OCI-LY7 (cell line): ENCODE results near the gene GALNT14. TPM values are rescaled to one million over a fixed set of nuclear protein-coding genes. Genes with fewer than 3 reads are reported as not detected.

ENCODE experiments used
- BruUV-seq: library from RNA; stranded (reverse); fragments of 400-500 nt; replicated peaks from 2 replicates; lab custom pipeline; 2021; lab: Mats Ljungman, UMichigan
- CTCF ChIA-PET: fragments of 300-600 bp; sonication (Branson Sonifier 250); formaldehyde crosslinking; loops from one replicate; lab custom pipeline; 2022; ENCODE audit warnings: antibody characterized with exemption; ENCODE audit not compliant: unreplicated experiment; lab: Charles Lee
- POLR2A ChIA-PET: fragments of 300-600 bp; sonication (Branson Sonifier 250); formaldehyde crosslinking; loops from one replicate; lab custom pipeline; 2022; ENCODE audit warnings: antibody characterized with exemption; lab: Charles Lee
- DNase-seq: peaks from one replicate; pipeline ENCODE4 v3.0.0-alpha.2; 2015; ENCODE audit warnings: low spot score
- H2AFZ ChIP-seq: fragments of 200-600 bp; sonication (generic), shearing (Covaris generic); 2 replicates; pipeline ENCODE4 v1.6.1; 2014; ENCODE audit warnings: mild to moderate bottlenecking, antibody characterized with exemption, low read length, moderate library complexity
- H3K27ac ChIP-seq: fragments of 200-600 bp; sonication (generic); 2 replicates; pipeline ENCODE4 v1.5.1; 2014; ENCODE audit warnings: mixed run types, low read depth, mild to moderate bottlenecking, moderate library complexity, low read length, inconsistent platforms; ENCODE audit not compliant: poor library complexity, severe bottlenecking
- H3K36me3 ChIP-seq: fragments of 200-600 bp; sonication (generic); 2 replicates; pipeline ENCODE4 v1.6.1; 2014; ENCODE audit warnings: mild to moderate bottlenecking, antibody characterized with exemption, low read length, moderate library complexity, mixed read lengths; ENCODE audit not compliant: insufficient read depth
- H3K4me1 ChIP-seq: fragments of 200-600 bp; sonication (generic); 2 replicates; pipeline ENCODE4 v1.5.1; 2014; ENCODE audit warnings: mild to moderate bottlenecking, low read length; ENCODE audit not compliant: insufficient read depth, poor library complexity, severe bottlenecking
- H3K4me2 ChIP-seq: fragments of 200-600 bp; sonication (generic); 2 replicates; pipeline ENCODE4 v1.6.1; 2014; ENCODE audit warnings: mild to moderate bottlenecking, low read length
- H3K4me3 ChIP-seq: fragments of 200-600 bp; sonication (generic); 2 replicates; pipeline ENCODE4 v1.5.1; 2014; ENCODE audit warnings: mild to moderate bottlenecking, low read depth, low read length; ENCODE audit not compliant: poor library complexity, severe bottlenecking
- H3K79me2 ChIP-seq: fragments of 200-600 bp; sonication (generic); 2 replicates; pipeline ENCODE4 v1.6.1; 2016; ENCODE audit warnings: low read depth, mild to moderate bottlenecking, low read length, moderate library complexity, mixed read lengths; ENCODE audit not compliant: insufficient read depth
- H3K9me2 ChIP-seq: fragments of 200-600 bp; sonication (generic); 2 replicates; pipeline ENCODE4 v1.6.1; 2016; ENCODE audit warnings: mild to moderate bottlenecking, low read length, mixed read lengths; ENCODE audit not compliant: insufficient read depth
- H3K9me3 ChIP-seq: fragments of 200-600 bp; sonication (generic); 2 replicates; pipeline ENCODE4 v1.6.1; 2014; ENCODE audit warnings: mild to moderate bottlenecking, mixed run types, low read length, mixed read lengths
- H4K20me1 ChIP-seq: fragments of 200-600 bp; sonication (generic); 2 replicates; pipeline ENCODE4 v1.6.1; 2014; ENCODE audit warnings: mild to moderate bottlenecking, antibody characterized with exemption, low read length, moderate library complexity, mixed read lengths; ENCODE audit not compliant: insufficient read depth
- EZH2phosphoT487 ChIP-seq: fragments of 200-600 bp; sonication (generic); IDR thresholded peaks from 2 replicates; pipeline ENCODE4 v1.6.1; 2018; ENCODE audit warnings: low read depth, borderline replicate concordance, mild to moderate bottlenecking, mixed run types, antibody characterized with exemption, low read length, moderate library complexity, mixed read lengths
- intact Hi-C: fragments of 100-400 bp; cut with micrococcal nuclease; formaldehyde crosslinking; loops from one replicate; pipeline ENCODE4 v1.10.0; 2022; ENCODE audit not compliant: unreplicated experiment
- total RNA-seq, 2 experiments: library from RNA; depleted of rRNA in 1 of 2; stranded (reverse); fragments of >200 nt in 1 of 2; shearing (Covaris generic) in 1 of 2; gene quantifications; 2 replicates each; pipeline ENCODE4 v1.2.3, GENCODE V29; 2014 to 2022
- TF ChIP-seq, protein P1 (sequence below): fragments of 200-600 bp; sonication (generic); conservative IDR thresholded peaks from 2 replicates; pipeline ENCODE4 v1.5.1; 2014; ENCODE audit warnings: mild to moderate bottlenecking, antibody characterized with exemption, low read length, moderate library complexity, mixed read lengths

GALNT14 gene
- total RNA-seq, 2 experiments from 2014 or later: 14.8 to 25.6 TPM

DNA sequence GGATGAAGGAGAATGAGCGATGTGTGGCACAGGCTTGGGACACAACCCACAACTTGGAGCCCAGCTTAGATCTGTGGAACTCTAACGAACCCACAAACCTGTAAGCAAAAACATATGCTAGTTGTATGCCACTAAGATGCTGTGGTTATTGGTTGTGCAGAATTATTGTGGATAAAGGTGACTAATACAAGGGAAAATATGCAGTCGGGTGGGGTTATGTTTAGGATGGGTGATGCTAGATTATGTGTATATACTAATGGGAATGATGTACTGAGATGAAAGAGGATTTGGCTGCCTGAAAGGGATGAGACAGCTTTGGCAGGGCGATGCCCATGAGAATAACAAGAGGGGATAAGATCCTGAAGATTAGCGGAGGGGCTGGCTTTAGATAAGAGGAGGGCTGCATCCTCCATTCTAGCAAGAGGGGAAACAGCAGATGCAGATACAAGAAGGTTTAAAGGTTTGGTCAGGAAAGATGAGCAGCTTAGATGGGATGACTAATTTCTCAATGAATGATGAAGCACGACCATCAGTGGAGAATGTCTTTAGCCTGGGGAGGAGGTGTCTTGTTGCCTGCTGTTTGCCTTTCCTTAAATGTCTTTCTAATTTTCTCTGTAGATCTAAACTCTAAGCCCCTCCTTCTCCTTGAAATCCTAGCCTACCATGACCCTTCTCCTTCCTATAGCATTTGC, 49.6 kb downstream of the GALNT14 start:
- Histone ChIP-seq H3K36me3 (no peaks in the 10 kb centered on the region), H4K20me1 (no peaks in the 10 kb centered on the region), H2AFZ (no peak overlapping the region), H3K27ac (no peak overlapping the region), H3K9me2 (no peaks in the 10 kb centered on the region), H3K9me3 (no peaks in the 10 kb centered on the region), H3K4me1 (no peaks in the 10 kb centered on the region), H3K4me3 (no peak overlapping the region), H3K4me2 (no peak overlapping the region), H3K79me2 (no peaks in the 10 kb centered on the region)
- no peak for DNase-seq
- BruUV-seq: no TSS peak
- TF ChIP-seq, protein P1, sequence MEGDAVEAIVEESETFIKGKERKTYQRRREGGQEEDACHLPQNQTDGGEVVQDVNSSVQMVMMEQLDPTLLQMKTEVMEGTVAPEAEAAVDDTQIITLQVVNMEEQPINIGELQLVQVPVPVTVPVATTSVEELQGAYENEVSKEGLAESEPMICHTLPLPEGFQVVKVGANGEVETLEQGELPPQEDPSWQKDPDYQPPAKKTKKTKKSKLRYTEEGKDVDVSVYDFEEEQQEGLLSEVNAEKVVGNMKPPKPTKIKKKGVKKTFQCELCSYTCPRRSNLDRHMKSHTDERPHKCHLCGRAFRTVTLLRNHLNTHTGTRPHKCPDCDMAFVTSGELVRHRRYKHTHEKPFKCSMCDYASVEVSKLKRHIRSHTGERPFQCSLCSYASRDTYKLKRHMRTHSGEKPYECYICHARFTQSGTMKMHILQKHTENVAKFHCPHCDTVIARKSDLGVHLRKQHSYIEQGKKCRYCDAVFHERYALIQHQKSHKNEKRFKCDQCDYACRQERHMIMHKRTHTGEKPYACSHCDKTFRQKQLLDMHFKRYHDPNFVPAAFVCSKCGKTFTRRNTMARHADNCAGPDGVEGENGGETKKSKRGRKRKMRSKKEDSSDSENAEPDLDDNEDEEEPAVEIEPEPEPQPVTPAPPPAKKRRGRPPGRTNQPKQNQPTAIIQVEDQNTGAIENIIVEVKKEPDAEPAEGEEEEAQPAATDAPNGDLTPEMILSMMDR: no peak
- TF ChIP-seq EZH2phosphoT487: no peak
- ChIA-PET POLR2A (interaction anchor here (0.6 kb wide), 1 partner anchor 604 kb away, joined by 4 read pairs; no protein-coding TSS in a partner anchor), CTCF (no interaction called here)
- intact Hi-C loops: no loop called here

DNA sequence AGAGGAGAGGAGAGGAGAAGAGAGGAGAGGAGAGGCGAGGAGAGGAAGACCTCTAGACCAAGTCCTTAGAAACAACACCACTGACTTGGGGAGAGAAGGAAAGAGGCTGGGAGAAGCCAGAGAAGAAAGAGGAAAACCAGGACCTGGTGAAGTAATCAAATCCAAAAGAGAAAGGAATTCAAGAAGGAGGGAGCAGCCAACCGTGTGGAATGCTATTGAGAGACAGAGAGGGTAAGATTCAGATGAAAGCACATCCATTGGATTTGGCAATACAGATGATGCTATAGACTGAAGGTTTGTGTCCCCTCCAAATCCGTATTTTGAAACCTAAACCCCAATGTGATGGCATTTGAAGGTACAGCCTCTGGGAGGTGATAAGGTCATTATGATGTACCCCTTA, 50.7 kb downstream of the GALNT14 start:
- intact Hi-C loops: no loop called here
- no peak overlapping the region for H3K4me2 ChIP-seq

More for the DNA sequence above, 50.7 kb downstream of the GALNT14 start:
- H3K27ac ChIP-seq: no peak overlapping the region
- BruUV-seq: no TSS peak
- H3K4me1 ChIP-seq: no peaks in the 10 kb centered on the region
- H4K20me1 ChIP-seq: no peaks in the 10 kb centered on the region
- H3K4me3 ChIP-seq: no peak overlapping the region
- TF ChIP-seq, protein P1: no peak
- no peak for TF ChIP-seq EZH2phosphoT487
- no peak overlapping the region for H2AFZ ChIP-seq
- H3K36me3 ChIP-seq: no peaks in the 10 kb centered on the region
- no peak for DNase-seq
- no peaks in the 10 kb centered on the region for H3K79me2 ChIP-seq
- ChIA-PET CTCF (no interaction called here), POLR2A (no interaction called here)
- H3K9me2 ChIP-seq: no peaks in the 10 kb centered on the region
- H3K9me3 ChIP-seq: no peaks in the 10 kb centered on the region
